Neural crest cell (in vitro differentiated cells): ENCODE measurements around the gene UNC50. TPM values are rescaled to one million over a fixed set of nuclear protein-coding genes. Genes with fewer than 3 reads are reported as not detected.

Source experiments
- DNase-seq: peaks from one replicate; pipeline ENCODE4 v3.0.0; 2021; ENCODE audit warnings: low read depth, mixed read lengths, low spot score
- H3K27ac Mint-ChIP-seq: one replicate; pipeline ENCODE4 v1.8.0; 2021; ENCODE audit warnings: mild to moderate bottlenecking, mixed read lengths; ENCODE audit not compliant: unreplicated experiment
- H3K27me3 Mint-ChIP-seq: 2 replicates; pipeline ENCODE4 v1.8.0; 2021; ENCODE audit warnings: low read depth, mild to moderate bottlenecking, mixed read lengths
- H3K36me3 Mint-ChIP-seq: 2 replicates; pipeline ENCODE4 v1.8.0; 2021; ENCODE audit warnings: low read depth, mild to moderate bottlenecking, mixed read lengths
- H3K4me1 Mint-ChIP-seq: 2 replicates; pipeline ENCODE4 v1.8.0; 2021; ENCODE audit warnings: mixed read lengths
- H3K4me3 Mint-ChIP-seq: one replicate; pipeline ENCODE4 v1.8.0; 2021; ENCODE audit warnings: mild to moderate bottlenecking, mixed read lengths
- H3K9me3 Mint-ChIP-seq: 2 replicates; pipeline ENCODE4 v1.8.0; 2021; ENCODE audit warnings: mixed read lengths
- total RNA-seq: library from RNA; stranded (reverse); gene quantifications from 2 replicates; pipeline ENCODE4 v1.2.1, GENCODE V29; 2021
- TF ChIP-seq, protein P1 (sequence below): fragments of 200-600 bp; sonication (generic); conservative IDR thresholded peaks from 2 replicates; pipeline ENCODE4 v1.5.0; 2021; ENCODE audit warnings: antibody characterized with exemption, mild to moderate bottlenecking

Gene UNC50
- total RNA-seq, 1 donor from 2014 or later = 48.3 TPM

DNA sequence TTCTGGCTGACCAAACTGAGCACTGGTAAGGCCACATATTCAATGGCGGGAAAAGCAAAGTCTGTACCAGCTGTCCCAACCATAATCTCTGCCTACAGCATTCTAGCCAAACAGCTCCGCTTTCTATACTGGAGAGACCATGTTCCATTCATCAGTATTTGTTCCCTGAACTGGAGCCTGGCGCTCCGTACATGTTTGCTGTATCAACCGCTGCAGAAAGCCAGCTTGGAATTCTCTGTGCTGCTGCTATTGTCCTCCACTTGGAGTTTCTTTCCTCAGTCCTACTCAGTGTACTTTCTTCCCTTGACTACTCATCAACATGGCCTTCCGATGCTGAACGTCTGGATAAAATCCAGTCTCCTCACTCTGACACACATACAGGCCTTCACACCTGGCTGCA, 2.0 kb upstream of the UNC50 start:
- H3K9me3 Mint-ChIP-seq = no peaks in the 10 kb centered on the region
- H3K36me3 Mint-ChIP-seq = no peaks in the 10 kb centered on the region
- H3K27me3 Mint-ChIP-seq = no peaks in the 10 kb centered on the region
- TF ChIP-seq, protein P1, sequence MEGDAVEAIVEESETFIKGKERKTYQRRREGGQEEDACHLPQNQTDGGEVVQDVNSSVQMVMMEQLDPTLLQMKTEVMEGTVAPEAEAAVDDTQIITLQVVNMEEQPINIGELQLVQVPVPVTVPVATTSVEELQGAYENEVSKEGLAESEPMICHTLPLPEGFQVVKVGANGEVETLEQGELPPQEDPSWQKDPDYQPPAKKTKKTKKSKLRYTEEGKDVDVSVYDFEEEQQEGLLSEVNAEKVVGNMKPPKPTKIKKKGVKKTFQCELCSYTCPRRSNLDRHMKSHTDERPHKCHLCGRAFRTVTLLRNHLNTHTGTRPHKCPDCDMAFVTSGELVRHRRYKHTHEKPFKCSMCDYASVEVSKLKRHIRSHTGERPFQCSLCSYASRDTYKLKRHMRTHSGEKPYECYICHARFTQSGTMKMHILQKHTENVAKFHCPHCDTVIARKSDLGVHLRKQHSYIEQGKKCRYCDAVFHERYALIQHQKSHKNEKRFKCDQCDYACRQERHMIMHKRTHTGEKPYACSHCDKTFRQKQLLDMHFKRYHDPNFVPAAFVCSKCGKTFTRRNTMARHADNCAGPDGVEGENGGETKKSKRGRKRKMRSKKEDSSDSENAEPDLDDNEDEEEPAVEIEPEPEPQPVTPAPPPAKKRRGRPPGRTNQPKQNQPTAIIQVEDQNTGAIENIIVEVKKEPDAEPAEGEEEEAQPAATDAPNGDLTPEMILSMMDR = no peak
- H3K4me1 Mint-ChIP-seq = peaks cover 37% of the 10 kb centered on the region
- no peak overlapping the region for H3K27ac Mint-ChIP-seq
- DNase-seq = no peak
- peak overlapping the region; percentile 88 for H3K4me3 Mint-ChIP-seq

DNA sequence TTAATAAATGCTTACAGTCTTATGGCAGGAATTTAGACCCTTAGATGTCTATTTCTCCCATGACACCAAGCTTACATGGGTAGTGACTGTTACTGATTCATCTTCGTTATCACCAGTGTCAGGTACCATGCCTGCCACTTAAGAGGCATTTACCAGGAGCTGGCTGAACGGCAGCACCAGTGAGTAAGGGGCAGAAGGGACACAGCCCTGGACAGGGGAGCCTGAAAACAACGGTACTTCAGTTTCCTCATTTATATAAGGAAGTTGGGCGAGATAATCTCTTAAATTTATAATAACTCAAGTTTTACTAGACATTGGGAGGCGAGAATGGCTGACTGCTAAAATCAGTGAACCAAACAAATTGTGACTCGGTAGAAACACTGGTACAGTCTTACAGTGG, 1.3 kb upstream of the UNC50 start:
- no peak for DNase-seq
- H3K4me1 Mint-ChIP-seq = peaks cover 38% of the 10 kb centered on the region
- H3K9me3 Mint-ChIP-seq = no peaks in the 10 kb centered on the region
- H3K27ac Mint-ChIP-seq = no peak overlapping the region
- no peaks in the 10 kb centered on the region for H3K36me3 Mint-ChIP-seq
- no peaks in the 10 kb centered on the region for H3K27me3 Mint-ChIP-seq
- H3K4me3 Mint-ChIP-seq = peak overlapping the region; percentile 88
- TF ChIP-seq, protein P1 = no peak

DNA sequence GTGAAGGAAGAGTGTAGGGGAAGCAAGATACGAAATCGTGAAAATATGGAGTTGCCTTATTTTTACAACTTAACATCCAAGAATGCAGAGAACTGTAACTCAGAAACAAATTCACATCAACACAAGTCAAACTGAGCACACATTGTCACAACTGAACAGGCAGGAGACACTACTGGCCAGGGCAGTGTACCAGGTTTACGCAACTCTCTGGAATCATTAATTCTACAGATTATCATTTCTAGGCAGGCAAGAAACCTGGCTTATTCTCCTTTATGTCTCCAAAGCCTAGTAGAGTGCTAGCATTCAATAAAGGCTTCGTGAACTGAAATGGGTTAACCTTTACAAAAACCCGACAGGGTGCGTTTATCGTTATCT, 661 bp upstream of the UNC50 start:
- Mint-ChIP-seq H3K36me3 (no peaks in the 10 kb centered on the region), H3K9me3 (no peaks in the 10 kb centered on the region), H3K4me3 (peak overlapping the region; percentile 88), H3K27ac (peak overlapping the region; percentile 86), H3K27me3 (no peaks in the 10 kb centered on the region), H3K4me1 (peaks cover 38% of the 10 kb centered on the region)
- DNase-seq = no peak
- TF ChIP-seq, protein P1 = no peak

DNA sequence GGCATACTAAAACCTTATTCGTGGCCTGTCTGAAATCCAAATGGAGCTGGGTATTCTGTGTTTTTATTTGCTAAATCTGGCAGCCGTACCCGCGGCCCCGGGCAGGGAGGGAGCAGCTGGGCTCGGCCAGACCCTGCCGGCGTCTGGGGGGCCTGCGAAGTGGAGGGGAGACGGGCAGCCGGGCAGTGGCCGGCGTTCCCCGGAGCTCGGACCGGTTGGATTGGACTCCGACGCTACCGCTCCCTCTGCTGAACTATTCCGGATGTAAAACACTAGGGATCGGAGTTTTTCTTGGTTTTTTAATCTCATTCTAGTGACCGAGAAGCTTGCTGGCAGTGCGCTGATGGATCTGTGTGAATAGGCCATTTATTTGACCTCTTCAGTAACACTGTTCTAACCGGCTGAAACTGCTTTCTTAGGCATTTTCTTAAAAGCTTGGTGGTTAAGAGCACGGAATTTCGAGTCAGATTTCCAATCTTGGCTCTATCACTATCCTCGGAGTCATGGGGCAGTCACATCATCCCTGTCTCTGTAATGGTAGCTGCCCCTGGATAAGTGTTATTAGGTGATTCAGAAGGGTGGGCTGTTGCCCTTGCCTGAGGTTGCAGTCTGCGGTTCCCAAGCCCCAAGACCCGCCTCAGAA, 694 bp downstream of the UNC50 start:
- peak overlapping the region; percentile 73 for H3K27ac Mint-ChIP-seq
- TF ChIP-seq, protein P1 = no peak
- peak overlapping the region; percentile 88 for H3K4me3 Mint-ChIP-seq
- H3K27me3 Mint-ChIP-seq = no peaks in the 10 kb centered on the region
- H3K36me3 Mint-ChIP-seq = peaks cover 10% of the 10 kb centered on the region
- no peaks in the 10 kb centered on the region for H3K9me3 Mint-ChIP-seq
- peaks cover 38% of the 10 kb centered on the region for H3K4me1 Mint-ChIP-seq
- no peak for DNase-seq

DNA sequence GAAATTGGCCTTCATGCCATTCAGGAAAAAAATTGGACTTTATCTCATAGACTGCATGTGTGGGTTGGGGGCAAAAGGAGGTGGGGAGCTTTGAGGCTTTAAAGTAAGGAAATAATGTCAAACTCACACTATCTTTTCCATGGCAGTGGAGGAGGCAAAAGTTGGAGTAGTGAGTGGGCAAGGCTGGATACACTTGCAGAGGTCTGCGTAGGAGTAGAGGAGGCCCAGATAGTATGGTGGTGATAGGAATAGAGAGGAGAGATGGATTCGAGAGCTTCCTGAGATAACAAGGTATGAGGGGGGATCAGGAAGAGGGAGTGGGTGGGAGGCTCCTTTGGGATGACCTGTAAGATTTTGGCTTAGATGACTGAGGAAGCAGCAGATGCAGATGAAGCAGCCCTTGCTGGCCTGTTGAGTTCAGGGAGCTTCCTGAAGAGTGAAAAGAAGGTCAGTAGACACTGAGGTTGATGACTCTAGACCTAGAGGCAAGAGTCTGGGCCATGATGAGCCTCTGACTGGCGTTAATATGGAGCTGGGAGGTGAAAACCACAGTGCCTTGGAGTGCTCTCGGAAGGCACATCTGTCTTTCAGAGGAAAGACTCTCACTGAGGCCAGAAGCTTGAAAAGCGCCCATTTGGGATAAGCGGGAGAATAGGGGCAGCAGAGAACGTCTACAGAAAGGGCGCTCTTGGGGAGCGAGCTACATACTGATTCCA, 5.8 kb downstream of the UNC50 start:
- no peak for DNase-seq
- Mint-ChIP-seq H3K9me3 (no peaks in the 10 kb centered on the region), H3K4me1 (peaks cover 23% of the 10 kb centered on the region), H3K4me3 (no peak overlapping the region), H3K27ac (no peak overlapping the region), H3K27me3 (no peaks in the 10 kb centered on the region), H3K36me3 (peaks cover 22% of the 10 kb centered on the region)
- TF ChIP-seq, protein P1 = no peak
